NCI-H1694 (cell line): ENCODE results near the gene IGHMBP2.

ENCODE experiments used
- DNase-seq: peaks from one replicate; lab custom pipeline; 2025; lab: John Stamatoyannopoulos, UW

Gene IGHMBP2

GRCh38 chr11:68927280-68928135 is 23.8 kb downstream of the IGHMBP2 start:
- no peak for DNase-seq

DNA sequence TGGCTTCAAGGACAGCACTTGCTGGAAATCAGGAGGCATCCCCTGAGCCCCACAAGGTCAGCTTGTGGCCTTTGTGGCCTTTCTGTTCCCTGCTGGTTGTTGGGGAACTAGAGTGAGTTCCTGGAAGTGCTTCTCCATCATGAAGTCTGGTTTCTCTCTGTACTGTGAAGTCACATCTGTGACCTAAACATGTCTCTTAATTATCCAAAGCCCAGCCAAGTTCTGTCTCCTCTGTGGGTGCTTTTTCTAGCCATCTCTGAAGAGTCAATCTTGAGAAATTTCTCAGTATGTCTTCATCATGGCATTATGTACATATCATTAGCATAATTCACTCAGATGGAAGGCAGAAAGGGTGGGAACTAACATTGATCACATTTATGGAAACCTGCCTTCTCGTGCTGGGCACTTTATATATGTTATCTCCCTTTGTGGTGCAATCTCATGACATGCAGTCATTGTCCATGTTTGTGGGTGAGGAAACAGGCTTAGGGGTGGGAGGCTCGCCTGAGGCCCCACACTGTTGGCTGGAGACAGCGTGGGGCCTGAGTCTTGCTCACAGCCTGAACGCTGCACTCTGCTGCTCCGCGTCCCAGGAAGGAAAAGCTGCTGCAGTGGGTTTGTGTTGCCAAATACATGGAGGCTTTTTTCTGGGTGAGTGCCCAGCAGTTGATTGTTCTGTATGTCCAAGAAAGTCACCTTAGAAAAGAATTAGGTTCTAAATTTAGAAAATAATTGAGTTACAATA is 24.6 kb downstream of the IGHMBP2 start:
- DNase-seq: no peak

GRCh38 chr11:68929135-68929534 is 25.4 kb downstream of the IGHMBP2 start:
- DNase-seq: no peak

- DNase-seq: no peak
These were observed 26.2 kb downstream of the IGHMBP2 start for GRCh38 chr11:68929706-68930570.

- no peak for DNase-seq
These were observed 27.5 kb downstream of the IGHMBP2 start for GRCh38 chr11:68930991-68931855.

GRCh38 chr11:68931911-68932310 is 28.2 kb downstream of the IGHMBP2 start:
- no peak for DNase-seq

GRCh38 chr11:68932358-68932757 is 28.7 kb downstream of the IGHMBP2 start:
- DNase-seq: no peak

GRCh38 chr11:68932933-68933577 is 29.4 kb downstream of the IGHMBP2 start:
- DNase-seq: no peak

DNA sequence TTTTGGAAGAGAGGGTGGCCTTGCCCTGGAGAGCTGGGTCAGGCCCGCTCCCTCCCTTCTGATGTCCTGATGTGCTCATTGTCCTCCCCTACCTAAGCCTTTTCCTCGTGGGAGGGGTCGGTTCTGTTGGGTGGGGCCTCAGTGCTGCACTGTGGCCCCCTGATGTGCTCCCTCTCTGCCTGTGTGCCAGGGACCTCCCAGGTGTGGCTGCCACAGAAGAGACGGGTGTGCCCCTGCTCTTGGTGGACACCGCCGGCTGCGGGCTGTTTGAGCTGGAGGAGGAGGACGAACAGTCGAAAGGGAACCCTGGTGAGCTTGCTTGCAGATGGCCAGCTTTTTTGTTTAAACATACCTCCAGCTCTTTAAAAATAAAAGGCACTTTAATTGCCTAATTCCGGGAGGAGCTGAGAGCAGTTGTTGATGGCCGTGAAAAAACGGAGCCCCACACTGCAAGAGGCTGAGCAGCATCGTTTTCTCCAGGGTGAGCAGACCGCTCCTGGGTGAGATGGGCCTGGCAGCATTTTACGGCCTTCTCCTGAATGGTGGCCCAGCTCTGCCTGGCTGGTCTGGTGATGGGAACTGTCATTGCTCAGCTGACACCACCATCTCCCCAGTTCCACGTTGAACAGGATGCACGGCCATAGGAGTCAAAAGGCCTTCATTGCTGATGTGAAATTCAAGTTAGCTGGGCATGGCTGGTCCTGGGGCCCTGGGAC is 30.1 kb downstream of the IGHMBP2 start:
- no peak for DNase-seq

GRCh38 chr11:68934321-68934645 is 30.6 kb downstream of the IGHMBP2 start:
- no peak for DNase-seq

GRCh38 chr11:68934666-68935065 is 31.0 kb downstream of the IGHMBP2 start:
- DNase-seq: no peak

DNA sequence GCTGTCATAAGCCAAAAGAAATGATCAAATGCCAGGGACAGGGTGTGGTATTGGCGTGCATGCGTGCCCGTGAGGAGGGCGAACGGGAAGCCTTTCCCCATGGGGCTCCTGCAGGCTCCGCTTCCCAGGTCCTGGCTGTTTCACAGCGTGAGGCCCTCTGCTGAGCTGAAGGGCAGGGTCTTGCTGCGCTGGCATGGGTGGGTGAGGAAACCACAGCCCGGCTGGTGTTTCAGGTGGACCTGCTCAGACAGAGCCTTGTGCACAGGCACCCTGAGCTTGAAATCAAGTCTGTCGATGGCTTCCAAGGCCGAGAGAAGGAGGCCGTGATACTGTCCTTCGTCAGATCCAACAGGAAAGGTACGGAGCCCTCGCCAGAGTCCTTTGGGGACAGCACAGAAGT is 31.4 kb downstream of the IGHMBP2 start:
- DNase-seq: no peak

GRCh38 chr11:68935516-68936357 is 32.0 kb downstream of the IGHMBP2 start:
- no peak for DNase-seq

GRCh38 chr11:68936358-68936636 is 32.6 kb downstream of the IGHMBP2 start:
- no peak for DNase-seq

DNA sequence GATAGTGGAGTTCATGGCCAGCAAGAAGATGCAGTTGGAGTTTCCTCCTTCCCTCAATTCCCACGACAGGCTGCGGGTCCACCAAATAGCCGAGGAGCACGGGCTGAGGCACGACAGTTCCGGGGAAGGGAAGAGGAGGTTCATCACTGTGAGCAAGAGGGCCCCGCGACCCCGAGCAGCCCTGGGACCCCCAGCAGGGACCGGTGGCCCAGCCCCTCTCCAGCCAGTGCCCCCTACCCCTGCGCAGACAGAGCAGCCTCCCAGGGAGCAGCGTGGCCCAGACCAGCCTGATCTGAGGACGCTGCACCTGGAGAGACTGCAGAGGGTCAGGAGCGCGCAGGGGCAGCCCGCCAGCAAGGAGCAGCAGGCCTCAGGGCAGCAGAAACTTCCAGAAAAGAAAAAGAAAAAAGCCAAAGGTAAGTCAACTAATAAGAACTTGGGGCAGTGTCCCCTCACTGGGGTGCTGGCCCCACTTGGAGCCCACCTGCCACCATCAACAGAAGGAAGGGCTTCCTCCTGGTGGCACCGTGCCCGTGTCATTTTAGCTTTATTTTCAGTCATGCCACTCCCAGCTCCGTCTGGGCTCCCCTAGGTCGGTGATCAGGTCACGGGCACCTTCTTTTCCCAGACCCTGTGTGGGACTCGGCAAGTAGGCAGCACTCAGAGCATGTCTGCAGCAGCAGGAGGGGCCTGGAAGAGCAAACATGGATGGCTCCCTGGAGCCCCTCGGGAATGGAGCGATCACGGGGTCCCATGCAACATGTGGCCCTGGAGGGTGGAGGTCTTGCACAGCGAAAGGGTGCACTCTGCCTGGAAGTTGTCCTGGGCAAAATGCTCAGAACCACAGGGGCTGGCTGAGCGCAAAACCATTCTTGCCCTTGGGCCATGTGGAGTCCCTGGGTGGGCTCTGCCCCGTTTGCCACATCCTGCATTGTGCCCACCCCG is 33.3 kb downstream of the IGHMBP2 start:
- DNase-seq: no peak

GRCh38 chr11:68938088-68938487 is 34.4 kb downstream of the IGHMBP2 start:
- no peak for DNase-seq

- no peak for DNase-seq
These were observed 35.3 kb downstream of the IGHMBP2 start for GRCh38 chr11:68938816-68939582.
